Right atrium auricular region (tissue), 2 donors: ENCODE measurements around the gene TSHZ3. TPM values are rescaled to one million over a fixed set of nuclear protein-coding genes. Genes with fewer than 3 reads are reported as not detected.

Source experiments
- DNase-seq: peaks from one replicate; pipeline ENCODE4 v3.0.0-alpha.2; 2019; ENCODE audit warnings: low spot score
- H3K27ac ChIP-seq, 2 donors: fragments of 200-600 bp; sonication (generic); 1 replicate in 1 of 2; 2 replicates in 1 of 2; pipeline ENCODE4 v1.5.1; 2016 to 2019
- H3K27me3 ChIP-seq, 2 donors: fragments of 200-600 bp; sonication (generic); one replicate each; pipeline versions ENCODE4 v1.5.1 to v1.6.0; 2017 to 2019
- H3K36me3 ChIP-seq: fragments of 200-600 bp; sonication (generic); one replicate; pipeline ENCODE4 v1.5.1; 2016
- H3K4me1 ChIP-seq, 2 donors: fragments of 200-600 bp; sonication (generic); one replicate each; pipeline versions ENCODE4 v1.5.1 to v1.6.0; 2017 to 2019
- H3K4me3 ChIP-seq, 2 donors: fragments of 200-600 bp; sonication (generic); 1 replicate in 1 of 2; 2 replicates in 1 of 2; pipeline ENCODE4 v1.5.1; 2017 to 2019; ENCODE audit warnings: mild to moderate bottlenecking in 1 of 2, moderate library complexity in 1 of 2
- H3K9me3 ChIP-seq, 2 donors: fragments of 200-600 bp; sonication (generic); one replicate each; pipeline ENCODE4 v1.5.1; 2019
- total RNA-seq, 2 donors: library from RNA; depleted of rRNA; stranded (reverse); fragments of >200 nt; gene quantifications; one replicate each; pipeline ENCODE4 v1.1.0, GENCODE V29; 2016
- TF ChIP-seq, protein P1 (sequence below), 2 donors: fragments of 200-600 bp; sonication (generic); IDR thresholded peaks; one replicate each; pipeline ENCODE4 v1.5.1; 2019; ENCODE audit warnings: antibody characterized with exemption in 2 of 2

The TSHZ3 gene
- total RNA-seq, 2 donors from 2014 or later = 3.9 to 5.6 TPM

GRCh38 chr19:31314156-31314555 is 35.1 kb downstream of the TSHZ3 start:
- Histone ChIP-seq H3K4me3 (no peak overlapping the region), H3K4me1 (peaks cover 0 to 35% of the 10 kb centered on the region in 2 donors), H3K9me3 (no peaks in the 10 kb centered on the region), H3K27ac (no peak overlapping the region), H3K27me3 (no peaks in the 10 kb centered on the region), H3K36me3 (no peaks in the 10 kb centered on the region)
- TF ChIP-seq, protein P1, sequence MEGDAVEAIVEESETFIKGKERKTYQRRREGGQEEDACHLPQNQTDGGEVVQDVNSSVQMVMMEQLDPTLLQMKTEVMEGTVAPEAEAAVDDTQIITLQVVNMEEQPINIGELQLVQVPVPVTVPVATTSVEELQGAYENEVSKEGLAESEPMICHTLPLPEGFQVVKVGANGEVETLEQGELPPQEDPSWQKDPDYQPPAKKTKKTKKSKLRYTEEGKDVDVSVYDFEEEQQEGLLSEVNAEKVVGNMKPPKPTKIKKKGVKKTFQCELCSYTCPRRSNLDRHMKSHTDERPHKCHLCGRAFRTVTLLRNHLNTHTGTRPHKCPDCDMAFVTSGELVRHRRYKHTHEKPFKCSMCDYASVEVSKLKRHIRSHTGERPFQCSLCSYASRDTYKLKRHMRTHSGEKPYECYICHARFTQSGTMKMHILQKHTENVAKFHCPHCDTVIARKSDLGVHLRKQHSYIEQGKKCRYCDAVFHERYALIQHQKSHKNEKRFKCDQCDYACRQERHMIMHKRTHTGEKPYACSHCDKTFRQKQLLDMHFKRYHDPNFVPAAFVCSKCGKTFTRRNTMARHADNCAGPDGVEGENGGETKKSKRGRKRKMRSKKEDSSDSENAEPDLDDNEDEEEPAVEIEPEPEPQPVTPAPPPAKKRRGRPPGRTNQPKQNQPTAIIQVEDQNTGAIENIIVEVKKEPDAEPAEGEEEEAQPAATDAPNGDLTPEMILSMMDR (IDR thresholded peaks at IDR 0.05) = no peak
- no peak for DNase-seq

GRCh38 chr19:31313291-31314030 is 35.8 kb downstream of the TSHZ3 start:
- H3K4me3 ChIP-seq = no peak overlapping the region
- no peaks in the 10 kb centered on the region for H3K27me3 ChIP-seq
- H3K27ac ChIP-seq = no peak overlapping the region
- H3K4me1 ChIP-seq = peaks cover 0 to 35% of the 10 kb centered on the region in 2 donors
- no peaks in the 10 kb centered on the region for H3K36me3 ChIP-seq
- H3K9me3 ChIP-seq = no peaks in the 10 kb centered on the region
- DNase-seq = no peak
- TF ChIP-seq, protein P1 (IDR thresholded peaks at IDR 0.05) = no peak

DNA sequence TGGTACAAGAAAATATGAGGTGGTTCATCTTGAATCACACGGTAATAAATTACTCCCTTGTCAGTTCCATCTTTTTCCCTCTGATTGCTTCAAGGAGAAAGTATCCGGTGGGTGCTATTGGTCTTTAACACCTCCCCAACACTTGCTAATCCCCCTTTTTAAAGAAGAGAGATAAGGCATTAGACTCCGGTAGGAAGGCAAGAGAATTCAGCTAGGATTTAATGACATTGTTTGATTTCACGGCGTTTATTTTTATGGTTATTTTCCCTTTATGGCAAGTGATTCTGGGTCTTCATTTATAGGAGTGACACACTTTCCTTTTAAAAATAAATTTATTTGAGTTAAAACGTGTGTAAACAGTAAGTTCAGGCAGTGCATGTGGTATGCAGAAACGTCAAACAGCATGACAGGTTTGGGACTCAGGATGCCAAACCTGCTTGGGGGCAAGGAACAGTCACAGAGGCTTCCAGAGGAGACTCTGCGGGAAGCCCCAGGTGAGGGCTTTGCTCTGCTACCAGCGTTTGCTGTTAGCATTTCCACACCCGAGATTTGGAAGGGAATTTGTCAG is 36.5 kb downstream of the TSHZ3 start:
- Histone ChIP-seq H3K27me3 (no peaks in the 10 kb centered on the region), H3K9me3 (no peaks in the 10 kb centered on the region), H3K4me3 (no peak overlapping the region), H3K4me1 (peaks cover 0 to 33% of the 10 kb centered on the region in 2 donors), H3K36me3 (no peaks in the 10 kb centered on the region), H3K27ac (peak overlapping the region; percentile 4 to 48)
- no peak for DNase-seq
- TF ChIP-seq, protein P1 (IDR thresholded peaks at IDR 0.05) = no peak

DNA sequence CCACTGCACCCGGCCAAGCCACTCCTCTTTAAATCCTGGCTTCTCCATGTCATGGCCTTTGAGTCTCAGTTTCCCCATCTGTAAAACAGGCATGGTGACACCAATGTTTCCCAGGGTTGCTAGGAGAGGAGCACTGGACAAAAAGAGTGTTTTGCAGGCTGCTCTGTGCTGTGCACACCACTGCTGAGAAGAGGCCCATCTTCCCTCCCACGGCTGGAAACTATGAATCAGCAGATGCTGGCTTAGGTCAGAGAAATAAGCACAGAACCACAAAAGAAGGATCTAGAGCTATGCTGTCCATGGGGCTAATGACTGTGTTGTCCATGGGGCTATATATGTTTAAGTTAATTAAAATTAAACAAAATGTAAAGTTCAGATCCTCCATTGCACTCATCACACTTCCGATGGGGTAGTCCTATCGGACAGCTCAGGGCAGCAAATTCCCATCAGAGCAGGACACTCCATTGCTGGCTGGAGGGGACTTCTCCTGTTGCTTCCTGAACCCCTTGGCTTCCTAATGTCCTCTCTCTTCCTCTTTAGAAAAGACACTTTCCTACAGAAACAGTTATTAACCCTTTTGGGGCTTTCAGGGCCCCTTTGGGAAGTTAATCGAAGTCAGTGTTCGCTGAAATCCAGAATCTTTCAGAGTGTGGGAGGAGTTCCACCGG is 37.1 kb downstream of the TSHZ3 start:
- TF ChIP-seq, protein P1 (IDR thresholded peaks at IDR 0.05) = no peak
- H3K4me3 ChIP-seq = no peak overlapping the region
- no peaks in the 10 kb centered on the region for H3K27me3 ChIP-seq
- no peak for DNase-seq
- H3K27ac ChIP-seq = peak overlapping the region; percentile 4 to 48
- H3K36me3 ChIP-seq = no peaks in the 10 kb centered on the region
- H3K4me1 ChIP-seq = peaks cover 0 to 27% of the 10 kb centered on the region in 2 donors
- no peaks in the 10 kb centered on the region for H3K9me3 ChIP-seq

- no peaks in the 10 kb centered on the region for H3K27me3 ChIP-seq
- TF ChIP-seq, protein P1 (IDR thresholded peaks at IDR 0.05) = no peak
- no peaks in the 10 kb centered on the region for H3K36me3 ChIP-seq
- H3K27ac ChIP-seq = no peak overlapping the region
- no peak overlapping the region for H3K4me3 ChIP-seq
- DNase-seq = no peak
- H3K4me1 ChIP-seq = peaks cover 0 to 14% of the 10 kb centered on the region in 2 donors
- no peaks in the 10 kb centered on the region for H3K9me3 ChIP-seq
These were observed 38.7 kb downstream of the TSHZ3 start for GRCh38 chr19:31310432-31311133.
